Esophagus muscularis mucosa (tissue), 4 donors: Measurements from ENCODE around the gene AFAP1L2. TPM values are rescaled to one million over a fixed set of nuclear protein-coding genes. Genes with fewer than 3 reads are reported as not detected.

Experiments
- DNase-seq: peaks from one replicate; pipeline ENCODE4 v3.0.0-alpha.2; 2017; ENCODE audit errors: extremely low spot score
- H3K27ac ChIP-seq, 4 donors: fragments of 200-600 bp; sonication (generic); replicated peaks in 1 of 4; 1 replicate in 3 of 4; 2 replicates in 1 of 4; pipeline ENCODE4 v1.5.1; 2016 to 2019; ENCODE audit warnings: mild to moderate bottlenecking in 1 of 4
- H3K27me3 ChIP-seq, 4 donors: fragments of 200-600 bp; sonication (generic); one replicate each; pipeline versions ENCODE4 v1.5.1 to v1.6.0; 2016 to 2019
- H3K36me3 ChIP-seq, 4 donors: fragments of 200-600 bp; sonication (generic); one replicate each; pipeline ENCODE4 v1.5.1; 2016 to 2019
- H3K4me1 ChIP-seq, 4 donors: fragments of 200-600 bp; sonication (generic); one replicate each; pipeline ENCODE4 v1.5.1; 2016 to 2019
- H3K4me3 ChIP-seq, 4 donors: fragments of 200-600 bp; sonication (generic); 1 replicate in 2 of 4; 2 replicates in 2 of 4; pipeline ENCODE4 v1.5.1; 2016 to 2019; ENCODE audit warnings: mild to moderate bottlenecking in 4 of 4, moderate library complexity in 1 of 4
- H3K9me3 ChIP-seq, 4 donors: fragments of 200-600 bp; sonication (generic); 1 replicate in 3 of 4; 2 replicates in 1 of 4; pipeline ENCODE4 v1.5.1; 2016 to 2019
- CTCF ChIP-seq, 3 experiments: fragments of 200-600 bp in 2 of 3; fragments of 450-650 bp in 1 of 3; sonication (generic) in 2 of 3; IDR thresholded peaks; one replicate each; pipeline ENCODE4 v1.5.1; 2017 to 2019; ENCODE audit warnings: antibody characterized with exemption in 3 of 3, mild to moderate bottlenecking in 2 of 3, moderate library complexity in 1 of 3
- EP300 ChIP-seq: sonication (generic); formaldehyde crosslinking; IDR thresholded peaks from one replicate; pipeline ENCODE4 v1.6.1; 2017; ENCODE audit warnings: antibody characterized with exemption
- POLR2A ChIP-seq: fragments of 450-650 bp; IDR thresholded peaks from one replicate; pipeline ENCODE4 v1.6.1; 2017; ENCODE audit warnings: antibody characterized with exemption, moderate library complexity, mild to moderate bottlenecking, low read depth
- POLR2AphosphoS5 ChIP-seq, 2 donors: sonication (generic); formaldehyde crosslinking; IDR thresholded peaks; one replicate each; pipeline ENCODE4 v1.6.1; 2017; ENCODE audit warnings: antibody characterized with exemption in 2 of 2
- WGBS: methylation state at CpG from one replicate; pipeline ENCODE4 v1.1.5; 2018; 5-methylcytosine and 5-hydroxymethylcytosine counted together
- intact Hi-C: fragments of 100-400 bp; cut with DNase I; formaldehyde crosslinking; loops from one replicate; pipeline ENCODE4 v1.15.1; 2023
- total RNA-seq, 4 donors: library from RNA; depleted of rRNA; stranded (reverse); fragments of >200 nt; gene quantifications; one replicate each; pipeline versions ENCODE4 v1.1.0 to v1.2.1, GENCODE V29; 2016

Gene AFAP1L2
- total RNA-seq, 4 donors from 2014 or later = 18.5 to 23.2 (median 19.9) TPM

- Histone ChIP-seq H3K4me3 (no peak overlapping the region), H3K9me3 (no peaks in the 10 kb centered on the region), H3K27ac (peak overlapping the region; percentile 8 to 60 (median 44)), H3K27me3 (no peaks in the 10 kb centered on the region), H3K36me3 (peaks cover 0 to 6% (median 0%) of the 10 kb centered on the region in 4 donors), H3K4me1 (peaks cover 7 to 42% (median 26%) of the 10 kb centered on the region in 4 donors)
- DNase-seq = no peak
- no peak for TF ChIP-seq POLR2A
- no peak for TF ChIP-seq CTCF (IDR thresholded peaks at IDR 0.05)
- TF ChIP-seq POLR2AphosphoS5 (IDR thresholded peaks at IDR 0.05) = no peak
- TF ChIP-seq EP300 = no peak
- WGBS = 52% methylated on average over 8 of the region's 11 CpGs
- intact Hi-C loops = no loop called here
Measured at GRCh38 chr10:114343623-114344505, 60.4 kb downstream of the AFAP1L2 start.

GRCh38 chr10:114342976-114343375, 61.3 kb downstream of the AFAP1L2 start:
- TF ChIP-seq POLR2AphosphoS5 (IDR thresholded peaks at IDR 0.05) (no peak), POLR2A (no peak), EP300 (no peak), CTCF (IDR thresholded peaks at IDR 0.05) (no peak)
- no peak for DNase-seq
- WGBS = 88% methylated on average over 2 of the region's 2 CpGs
- H3K27me3 ChIP-seq = no peaks in the 10 kb centered on the region
- H3K4me1 ChIP-seq = peaks cover 7 to 42% (median 26%) of the 10 kb centered on the region in 4 donors
- H3K9me3 ChIP-seq = no peaks in the 10 kb centered on the region
- peaks cover 0 to 9% (median 0%) of the 10 kb centered on the region in 4 donors for H3K36me3 ChIP-seq
- intact Hi-C loops = no loop called here
- H3K4me3 ChIP-seq = no peak overlapping the region
- H3K27ac ChIP-seq = peak overlapping the region in 2 of 4 donors; percentile 54 to 60

- intact Hi-C loops = no loop called here
- TF ChIP-seq EP300 = no peak
- TF ChIP-seq POLR2AphosphoS5 (IDR thresholded peaks at IDR 0.05) = no peak
- no peak for TF ChIP-seq POLR2A
- TF ChIP-seq CTCF (IDR thresholded peaks at IDR 0.05) = no peak
- H3K27ac ChIP-seq = no peak overlapping the region
- H3K9me3 ChIP-seq = no peaks in the 10 kb centered on the region
- H3K4me3 ChIP-seq = no peak overlapping the region
- peaks cover 0 to 19% (median 0%) of the 10 kb centered on the region in 4 donors for H3K36me3 ChIP-seq
- H3K4me1 ChIP-seq = peaks cover 7 to 32% (median 21%) of the 10 kb centered on the region in 4 donors
- no peak for DNase-seq
- WGBS = 90% methylated on average over 5 of the region's 8 CpGs
- H3K27me3 ChIP-seq = no peaks in the 10 kb centered on the region
Measured at GRCh38 chr10:114340816-114341215, 63.5 kb downstream of the AFAP1L2 start.

GRCh38 chr10:114337510-114338462, 66.5 kb downstream of the AFAP1L2 start:
- no peak for TF ChIP-seq CTCF (IDR thresholded peaks at IDR 0.05)
- TF ChIP-seq POLR2A = no peak
- no peak for TF ChIP-seq POLR2AphosphoS5 (IDR thresholded peaks at IDR 0.05)
- no peak for TF ChIP-seq EP300
- H3K4me3 ChIP-seq = no peak overlapping the region
- H3K36me3 ChIP-seq = peaks cover 0 to 19% (median 0%) of the 10 kb centered on the region in 4 donors
- DNase-seq = no peak
- H3K4me1 ChIP-seq = peaks cover 0 to 24% (median 11%) of the 10 kb centered on the region in 4 donors
- intact Hi-C loops = no loop called here
- no peaks in the 10 kb centered on the region for H3K9me3 ChIP-seq
- no peak overlapping the region for H3K27ac ChIP-seq
- WGBS = 84% methylated on average over 19 of the region's 19 CpGs
- no peaks in the 10 kb centered on the region for H3K27me3 ChIP-seq
